GM12874 (cell line): ENCODE measurements around the gene PRRX2.

Experiments
- TF ChIP-seq, protein P1 (sequence below): IDR thresholded peaks from 2 replicates; pipeline ENCODE4 v1.5.1; 2011; ENCODE audit warnings: low read depth, mild to moderate bottlenecking, control low read depth, low read length, moderate library complexity; ENCODE audit not compliant: insufficient read depth

Gene PRRX2

DNA sequence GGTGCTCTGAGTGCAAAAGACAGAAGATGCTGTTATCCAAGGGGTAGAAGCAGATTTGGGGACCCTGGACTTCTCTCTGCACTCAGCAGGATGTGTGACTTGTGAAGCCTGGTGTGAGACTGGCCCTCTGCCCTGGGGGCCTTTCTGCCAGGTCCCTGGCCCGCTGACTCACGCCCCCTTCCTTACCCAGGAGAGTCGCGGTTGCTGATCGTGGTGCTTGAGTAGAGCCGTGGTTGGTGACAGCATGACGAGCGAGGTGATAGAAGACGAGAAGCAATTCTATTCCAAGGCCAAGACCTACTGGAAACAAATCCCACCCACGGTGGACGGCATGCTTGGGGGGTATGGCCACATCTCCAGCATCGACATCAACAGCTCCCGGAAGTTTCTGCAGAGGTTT is 33.0 kb upstream of the PRRX2 start:
- TF ChIP-seq, protein P1, sequence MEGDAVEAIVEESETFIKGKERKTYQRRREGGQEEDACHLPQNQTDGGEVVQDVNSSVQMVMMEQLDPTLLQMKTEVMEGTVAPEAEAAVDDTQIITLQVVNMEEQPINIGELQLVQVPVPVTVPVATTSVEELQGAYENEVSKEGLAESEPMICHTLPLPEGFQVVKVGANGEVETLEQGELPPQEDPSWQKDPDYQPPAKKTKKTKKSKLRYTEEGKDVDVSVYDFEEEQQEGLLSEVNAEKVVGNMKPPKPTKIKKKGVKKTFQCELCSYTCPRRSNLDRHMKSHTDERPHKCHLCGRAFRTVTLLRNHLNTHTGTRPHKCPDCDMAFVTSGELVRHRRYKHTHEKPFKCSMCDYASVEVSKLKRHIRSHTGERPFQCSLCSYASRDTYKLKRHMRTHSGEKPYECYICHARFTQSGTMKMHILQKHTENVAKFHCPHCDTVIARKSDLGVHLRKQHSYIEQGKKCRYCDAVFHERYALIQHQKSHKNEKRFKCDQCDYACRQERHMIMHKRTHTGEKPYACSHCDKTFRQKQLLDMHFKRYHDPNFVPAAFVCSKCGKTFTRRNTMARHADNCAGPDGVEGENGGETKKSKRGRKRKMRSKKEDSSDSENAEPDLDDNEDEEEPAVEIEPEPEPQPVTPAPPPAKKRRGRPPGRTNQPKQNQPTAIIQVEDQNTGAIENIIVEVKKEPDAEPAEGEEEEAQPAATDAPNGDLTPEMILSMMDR, result no peak

DNA sequence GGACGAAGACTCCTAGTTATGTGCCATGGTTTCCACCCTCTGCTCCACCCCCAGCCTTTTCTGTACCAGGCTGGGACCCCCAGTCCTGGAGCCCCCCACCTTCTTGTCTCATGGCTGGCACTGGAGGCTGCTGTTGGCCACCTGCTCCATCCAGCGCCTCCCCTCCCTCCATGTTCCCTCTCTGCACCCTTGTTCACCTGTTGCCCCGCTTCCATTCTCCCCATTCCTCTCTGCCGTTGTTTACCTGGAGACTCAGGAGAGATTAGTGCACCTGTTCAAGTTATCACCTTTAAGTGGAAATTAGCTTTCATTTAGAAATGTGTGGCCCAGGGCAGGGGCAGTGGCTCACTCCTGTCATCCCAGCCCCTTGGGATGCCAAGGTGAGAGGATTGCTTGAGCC is 32.2 kb upstream of the PRRX2 start:
- TF ChIP-seq, protein P1, result no peak

- TF ChIP-seq, protein P1, result no peak
These were observed 31.6 kb upstream of the PRRX2 start for GRCh38 chr9:129633848-129634247.

DNA sequence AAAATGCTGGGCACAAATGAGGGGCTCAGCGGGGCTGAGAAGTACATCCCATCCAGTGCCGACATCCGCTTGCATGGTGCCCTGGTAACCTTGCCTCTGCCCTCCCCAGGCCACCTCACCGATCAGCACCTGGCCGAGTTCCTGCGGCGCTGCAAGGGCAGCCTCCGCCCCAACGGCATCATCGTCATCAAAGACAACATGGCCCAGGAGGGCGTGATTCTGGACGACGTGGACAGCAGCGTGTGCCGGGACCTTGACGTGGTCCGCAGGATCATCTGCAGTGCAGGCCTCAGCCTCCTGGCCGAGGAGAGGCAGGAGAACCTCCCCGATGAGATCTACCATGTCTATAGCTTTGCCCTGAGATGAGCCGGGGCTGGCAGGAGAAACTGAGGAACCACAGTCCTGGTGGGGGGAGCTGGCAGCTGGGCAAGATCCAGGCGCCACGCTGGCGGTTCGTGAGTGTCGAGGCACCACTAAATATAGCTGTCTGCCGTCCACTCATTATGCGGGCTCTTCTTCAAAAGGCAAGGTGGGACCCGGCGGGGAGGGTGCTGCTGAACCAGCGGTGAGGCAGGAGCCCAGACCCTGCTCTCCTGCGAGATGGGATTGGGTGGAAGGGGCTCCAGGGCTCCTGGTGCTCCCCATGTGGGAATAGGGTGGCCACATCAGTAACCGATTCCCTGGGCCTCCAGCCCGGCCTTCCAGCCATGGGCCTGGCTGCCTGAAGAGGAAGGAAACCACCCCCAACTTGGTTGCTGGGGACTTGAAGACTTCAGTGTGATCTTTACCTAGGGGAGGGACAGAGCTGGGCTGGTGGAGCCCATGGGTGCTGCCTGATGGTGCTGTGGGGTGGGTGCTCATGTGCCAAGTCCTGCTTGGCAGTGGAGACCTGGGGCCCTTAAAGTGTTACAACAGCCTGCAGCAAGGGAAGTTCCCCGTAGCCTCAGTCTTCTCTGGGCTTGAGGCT is 30.1 kb upstream of the PRRX2 start:
- TF ChIP-seq, protein P1, result no peak

DNA sequence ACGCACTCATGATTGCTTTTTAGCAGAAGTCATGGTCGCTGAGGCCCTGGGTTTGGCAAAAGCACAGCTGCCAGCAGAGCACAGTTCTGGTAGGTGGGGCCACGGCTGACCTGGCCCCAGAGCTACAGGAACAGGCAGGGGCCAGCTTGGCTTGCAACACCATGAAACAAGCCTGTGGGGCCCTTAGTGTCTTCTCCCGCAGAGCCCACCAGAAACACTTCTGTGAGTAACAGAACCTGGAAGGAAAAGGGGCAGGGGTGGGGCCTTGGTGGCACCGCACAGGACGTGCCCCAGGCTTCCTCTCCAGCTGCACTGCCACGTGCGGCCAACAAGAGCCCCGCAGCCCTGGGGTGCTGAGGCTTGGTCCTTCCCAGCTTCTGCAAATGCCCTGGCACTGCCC is 28.3 kb upstream of the PRRX2 start:
- TF ChIP-seq, protein P1, result no peak

DNA sequence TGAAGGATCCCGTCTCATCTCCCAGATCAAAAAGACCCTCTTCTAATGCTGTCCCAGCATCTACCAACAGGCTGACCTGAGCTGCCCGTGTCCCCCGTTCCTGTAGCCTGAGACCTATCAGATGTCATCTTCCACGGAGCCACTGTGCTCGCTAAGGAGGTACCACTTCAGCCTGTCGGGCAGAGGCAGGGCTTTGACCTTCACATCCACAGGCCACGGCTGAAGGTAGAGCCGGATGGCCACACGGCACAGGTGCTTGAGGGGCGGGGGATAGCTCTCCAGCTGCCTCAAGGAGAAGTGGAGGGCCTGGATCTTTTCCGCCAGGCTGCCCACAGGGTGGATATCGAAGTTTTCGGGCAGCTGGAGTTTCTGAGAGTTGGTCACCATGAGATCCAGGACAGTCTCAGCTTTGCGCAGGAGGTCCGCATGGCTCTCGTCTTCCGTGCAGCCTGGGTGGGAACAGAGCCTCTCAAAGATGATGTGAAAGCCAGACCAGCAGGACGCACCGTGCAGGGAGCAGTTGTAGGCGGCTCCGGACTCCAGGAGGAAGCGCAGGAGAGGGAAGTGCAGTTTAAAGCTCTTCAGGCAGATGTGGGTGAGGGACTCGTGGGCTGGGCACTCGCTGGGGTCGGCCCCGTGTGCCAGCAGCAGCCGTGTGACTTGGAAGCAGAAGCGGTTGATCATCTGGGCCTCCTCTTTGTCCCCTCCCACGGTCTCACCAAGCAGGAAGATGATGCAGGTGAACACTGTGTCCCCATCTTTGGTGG is 27.6 kb upstream of the PRRX2 start:
- TF ChIP-seq, protein P1, result no peak

DNA sequence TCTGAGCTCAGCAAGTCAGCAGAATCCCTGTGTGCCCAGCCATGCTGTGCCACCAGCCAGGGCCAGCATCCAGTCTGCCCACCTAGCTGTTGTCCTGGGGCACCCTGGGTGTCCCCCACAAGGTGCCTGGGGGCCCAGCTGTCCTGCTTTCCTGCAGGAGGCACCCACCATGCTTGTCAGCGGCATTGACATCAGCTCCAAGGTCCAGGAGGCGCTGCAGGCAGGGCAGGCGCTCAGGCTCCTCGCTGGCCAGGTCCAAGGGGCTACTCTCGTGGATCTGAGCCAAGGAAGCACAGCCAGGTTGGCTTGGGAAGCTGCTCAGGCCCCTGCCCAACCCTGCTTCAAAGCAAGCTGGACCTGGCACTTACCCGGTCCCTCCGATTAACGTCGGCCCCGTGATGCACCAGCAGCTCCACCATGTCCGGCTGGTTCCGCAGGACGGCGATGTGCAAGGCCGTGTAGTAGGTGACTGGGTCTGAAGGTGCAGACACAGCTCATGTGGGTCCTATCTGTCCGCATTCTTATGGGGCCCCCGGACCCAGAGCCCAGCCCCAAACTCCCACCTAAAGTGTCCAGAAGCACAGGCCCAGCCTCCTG is 26.3 kb upstream of the PRRX2 start:
- TF ChIP-seq, protein P1, result no peak
